Omental fat pad (tissue), 4 donors: ENCODE results near the gene C16orf95. TPM values are rescaled to one million over a fixed set of nuclear protein-coding genes. Genes with fewer than 3 reads are reported as not detected.

Experiments
- ATAC-seq: fragments of 150-250 bp; one replicate; pipeline ENCODE4 v1.9.1; 2016; ENCODE audit warnings: mild to moderate bottlenecking, moderate library complexity; ENCODE audit not compliant: low FRiP score
- DNase-seq: peaks from one replicate; pipeline ENCODE4 v3.0.0-alpha.2; 2019; ENCODE audit warnings: low spot score
- total RNA-seq, 4 donors: library from RNA; depleted of rRNA; stranded (reverse); fragments of >200 nt; gene quantifications; one replicate each; pipeline ENCODE4 v1.1.0, GENCODE V29; 2016
- TF ChIP-seq, protein P1 (sequence below), 3 donors: fragments of 450-650 bp; IDR thresholded peaks; one replicate each; pipeline ENCODE4 v1.5.1; 2016 to 2017; ENCODE audit warnings: antibody characterized with exemption in 3 of 3, mild to moderate bottlenecking in 3 of 3, moderate library complexity in 2 of 3

C16orf95 gene
- total RNA-seq, 4 donors from 2014 or later, result 1.6 to 7.1 (median 2.5) TPM

DNA sequence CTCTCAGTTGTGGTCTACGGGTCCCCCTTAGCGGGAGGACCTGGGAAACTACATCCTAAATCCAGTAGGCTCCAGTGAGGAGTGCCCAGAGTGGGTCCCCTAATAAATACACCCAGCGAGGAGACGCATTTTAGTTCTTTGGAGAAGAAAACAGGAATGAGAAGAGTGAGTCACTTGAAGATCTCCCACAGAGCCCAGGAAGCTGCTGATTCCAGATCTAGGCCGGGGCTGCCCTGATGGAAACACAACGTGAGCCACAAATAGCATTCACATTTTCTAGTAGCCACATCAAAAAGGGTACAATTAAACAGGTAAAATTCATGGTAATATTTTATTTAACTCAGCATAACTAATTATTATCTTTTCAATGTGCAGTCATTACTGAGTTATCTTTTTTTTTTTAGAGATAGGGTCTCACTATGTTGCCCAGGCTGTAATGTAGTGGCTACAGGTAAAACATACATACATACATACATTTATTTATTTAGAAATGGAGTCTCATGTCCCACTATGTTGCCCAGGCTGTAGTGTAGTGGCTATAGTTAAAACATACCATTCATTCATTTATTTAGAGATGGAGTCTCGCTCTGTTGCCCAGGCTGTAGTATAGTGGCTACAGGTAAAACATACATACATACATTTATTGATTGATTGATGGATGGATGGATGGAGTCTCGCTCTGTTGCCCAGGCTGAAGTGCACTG, 44.9 kb upstream of the C16orf95 start:
- no peak for ATAC-seq
- TF ChIP-seq, protein P1, sequence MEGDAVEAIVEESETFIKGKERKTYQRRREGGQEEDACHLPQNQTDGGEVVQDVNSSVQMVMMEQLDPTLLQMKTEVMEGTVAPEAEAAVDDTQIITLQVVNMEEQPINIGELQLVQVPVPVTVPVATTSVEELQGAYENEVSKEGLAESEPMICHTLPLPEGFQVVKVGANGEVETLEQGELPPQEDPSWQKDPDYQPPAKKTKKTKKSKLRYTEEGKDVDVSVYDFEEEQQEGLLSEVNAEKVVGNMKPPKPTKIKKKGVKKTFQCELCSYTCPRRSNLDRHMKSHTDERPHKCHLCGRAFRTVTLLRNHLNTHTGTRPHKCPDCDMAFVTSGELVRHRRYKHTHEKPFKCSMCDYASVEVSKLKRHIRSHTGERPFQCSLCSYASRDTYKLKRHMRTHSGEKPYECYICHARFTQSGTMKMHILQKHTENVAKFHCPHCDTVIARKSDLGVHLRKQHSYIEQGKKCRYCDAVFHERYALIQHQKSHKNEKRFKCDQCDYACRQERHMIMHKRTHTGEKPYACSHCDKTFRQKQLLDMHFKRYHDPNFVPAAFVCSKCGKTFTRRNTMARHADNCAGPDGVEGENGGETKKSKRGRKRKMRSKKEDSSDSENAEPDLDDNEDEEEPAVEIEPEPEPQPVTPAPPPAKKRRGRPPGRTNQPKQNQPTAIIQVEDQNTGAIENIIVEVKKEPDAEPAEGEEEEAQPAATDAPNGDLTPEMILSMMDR (IDR thresholded peaks at IDR 0.05), result no peak
- no peak for DNase-seq

DNA sequence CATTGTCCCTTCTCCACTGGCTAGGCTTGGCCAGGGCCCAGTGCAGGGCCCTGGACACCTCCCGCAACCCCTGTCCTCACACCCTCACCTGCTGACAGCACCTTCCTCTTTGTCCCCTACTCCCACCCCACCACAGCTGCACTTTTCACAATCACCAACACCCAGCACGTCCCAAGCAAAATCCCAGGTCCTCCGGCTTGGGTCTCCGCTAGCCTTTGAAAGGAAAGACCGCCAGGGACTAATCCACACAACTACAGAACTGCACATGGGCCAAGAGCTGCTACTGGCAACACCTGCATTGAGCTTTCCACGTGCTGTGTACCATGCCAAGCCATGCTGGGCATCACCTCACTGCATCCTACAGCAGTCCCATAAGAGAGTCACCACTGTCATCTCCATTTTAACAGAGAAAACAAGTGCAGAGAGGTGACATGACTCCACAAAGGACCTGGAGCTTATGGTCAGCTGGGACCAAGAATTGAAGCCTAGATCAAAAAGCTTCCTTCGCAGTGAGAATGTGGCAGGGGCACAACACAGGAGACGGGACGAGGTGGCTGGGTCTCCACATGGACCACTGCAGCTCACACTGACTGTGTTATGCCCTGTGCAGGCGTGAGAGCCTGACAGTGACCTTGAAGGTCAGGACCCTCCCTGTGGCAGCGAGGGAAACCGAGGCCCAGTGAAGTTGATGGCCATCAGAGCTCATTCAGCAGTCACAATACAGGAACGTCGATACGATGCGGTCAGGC, 43.8 kb upstream of the C16orf95 start:
- DNase-seq (no peak), ATAC-seq (no peak)
- TF ChIP-seq, protein P1 (IDR thresholded peaks at IDR 0.05), result no peak

DNA sequence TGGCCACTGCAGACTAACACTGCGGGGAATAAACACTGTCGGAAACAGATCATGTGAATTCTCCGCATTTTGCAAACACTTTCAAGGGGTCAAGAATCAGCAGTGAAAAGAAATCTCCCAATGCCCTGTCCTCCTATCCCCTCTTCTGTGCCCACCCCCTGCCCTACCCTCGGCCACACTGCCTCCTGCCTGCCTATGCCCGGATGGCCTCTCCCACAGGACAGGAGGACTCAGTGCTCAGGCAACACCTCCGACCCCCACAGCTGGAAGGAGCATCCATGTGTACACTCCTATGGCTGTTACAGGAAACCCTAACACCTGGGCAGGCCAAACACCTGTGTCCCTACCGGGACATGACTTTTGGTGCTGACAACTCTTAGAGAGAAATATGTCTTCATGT, 41.9 kb upstream of the C16orf95 start:
- TF ChIP-seq, protein P1 (IDR thresholded peaks at IDR 0.05), result no peak
- ATAC-seq, result no peak
- DNase-seq, result no peak

DNA sequence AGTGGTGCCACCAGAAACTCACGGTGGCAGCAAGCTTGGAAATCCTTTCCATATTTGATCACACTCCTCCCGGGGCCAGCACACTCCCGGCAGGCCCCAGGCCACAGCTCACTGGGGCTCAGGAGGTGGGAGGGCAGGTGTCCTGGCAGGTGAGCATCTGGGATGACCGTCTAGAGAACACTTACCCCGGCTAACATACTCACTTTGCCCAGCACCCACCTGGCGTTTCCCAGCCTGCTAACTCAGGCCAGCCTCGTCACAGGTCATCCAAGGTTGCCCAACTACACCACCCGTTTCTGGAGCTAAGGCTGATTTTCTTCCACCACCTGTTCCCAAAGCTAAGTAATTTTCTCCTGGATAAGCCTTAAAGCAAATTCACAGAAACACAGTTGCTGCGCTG, 41.5 kb upstream of the C16orf95 start:
- ATAC-seq, result no peak
- no peak for DNase-seq
- TF ChIP-seq, protein P1 (IDR thresholded peaks at IDR 0.05), result no peak

DNA sequence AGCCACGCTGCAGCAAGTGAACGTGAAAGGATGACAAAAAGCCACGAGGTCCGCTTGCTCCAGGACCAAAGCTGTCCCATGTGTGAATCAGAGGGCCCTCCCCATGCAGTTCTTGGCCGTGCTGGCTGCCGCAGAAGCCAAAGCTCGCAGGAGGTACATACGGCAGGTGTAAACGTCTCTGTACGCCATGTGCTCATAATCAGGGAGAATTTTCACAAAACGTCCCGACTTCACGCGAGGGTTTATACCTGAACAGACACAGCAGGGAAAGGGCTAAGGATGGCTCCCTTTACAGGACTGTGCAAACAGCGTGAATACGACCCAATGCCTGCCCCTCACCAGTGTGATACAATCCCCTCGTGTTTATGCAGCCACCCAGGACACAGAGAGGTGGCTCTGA, 41.1 kb upstream of the C16orf95 start:
- TF ChIP-seq, protein P1 (IDR thresholded peaks at IDR 0.05), result no peak
- no peak for ATAC-seq
- no peak for DNase-seq

- ATAC-seq, result no peak
- TF ChIP-seq, protein P1 (IDR thresholded peaks at IDR 0.05), result no peak
- DNase-seq, result no peak
Observed at GRCh38 chr16:87356491-87356853, 39.3 kb upstream of the C16orf95 start.

DNA sequence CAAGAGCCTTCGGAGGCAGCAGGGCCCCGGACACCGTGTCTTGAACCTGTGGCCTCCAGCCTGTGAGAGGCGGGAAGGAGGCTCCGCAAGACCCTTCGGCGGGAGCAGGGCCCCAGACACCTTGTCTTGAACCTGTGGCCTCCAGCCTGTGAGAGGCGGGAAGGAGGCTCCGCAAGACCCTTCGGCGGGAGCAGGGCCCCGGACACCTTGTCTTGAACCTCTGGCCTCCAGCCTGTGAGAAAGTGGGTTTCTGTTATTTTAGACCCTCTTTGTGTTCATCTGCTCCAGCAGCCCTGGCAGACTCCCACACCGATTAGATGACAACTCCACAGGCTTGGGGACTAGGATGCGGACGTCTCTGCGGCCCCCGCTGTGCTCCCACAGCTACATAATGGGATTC, 36.4 kb upstream of the C16orf95 start:
- DNase-seq (no peak), ATAC-seq (no peak)
- TF ChIP-seq, protein P1 (IDR thresholded peaks at IDR 0.05), result no peak
